ENCODE data around the gene TELO2. TPM values are rescaled to one million over a fixed set of nuclear protein-coding genes. Genes with fewer than 3 reads are reported as not detected.

TELO2 gene
- total and polyA plus RNA-seq, 2 donors (not counting 3 experiments of a cell fraction or from before 2014, with no cell fraction given), result 30.7 to 61.6 TPM

DNA sequence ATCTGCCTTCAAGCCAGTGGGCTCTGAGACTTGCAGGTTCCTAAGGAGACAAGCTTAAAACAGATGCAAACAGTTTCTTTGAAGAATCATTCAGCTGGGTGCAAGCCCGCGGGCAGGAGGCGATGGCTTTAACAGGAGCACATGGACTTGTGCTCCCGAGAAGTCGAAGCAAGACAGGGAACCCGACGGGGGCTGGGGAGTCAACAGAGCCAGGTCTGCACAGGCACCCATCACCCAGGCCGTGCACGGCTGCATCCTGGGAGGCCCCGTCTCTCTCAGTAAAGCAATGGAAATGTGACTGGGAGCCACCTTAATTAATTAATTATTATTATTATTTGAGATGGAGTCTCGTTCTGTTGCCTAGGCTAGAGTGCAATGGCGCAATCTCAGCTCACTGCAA is 4.1 kb upstream of the TELO2 start:
- no peak overlapping the region for H3K27ac ChIP-seq (ENCODE audit: insufficient read depth, low read depth, low read length)
- CTCF ChIA-PET, result no interaction called here
- dilution Hi-C loops (cut with MboI; ENCODE audit: extremely low pct_ligation_motif_present, low sequenced_read_pairs) (no loop called here), intact Hi-C loops (cut with micrococcal nuclease) (no loop called here)
- H4K20me1 ChIP-seq (replicated peaks; ENCODE audit: control insufficient read depth, extremely low read depth, insufficient read depth, low read length), result no peaks in the 10 kb centered on the region
- H2AFZ ChIP-seq (ENCODE audit: low read depth, low read length), result no peak overlapping the region
- POLR2A ChIA-PET, result no interaction called here
- BruUV-seq (replicated peaks), result no TSS peak
- FAIRE-seq (no peak), DNase-seq (ENCODE audit: low read depth, low spot score) (no peak)
- no peaks in the 10 kb centered on the region for H3K9me3 ChIP-seq (replicated peaks; ENCODE audit: control insufficient read depth, insufficient read depth, low read length)
- no peaks in the 10 kb centered on the region for H3K27me3 ChIP-seq (ENCODE audit: control insufficient read depth in 2 of 2, insufficient read depth in 2 of 2, low read length in 2 of 2)
- no peaks in the 10 kb centered on the region for H3K9me1 ChIP-seq (replicated peaks; ENCODE audit: control insufficient read depth, extremely low read depth, insufficient read depth, low read length)
- TF ChIP-seq, protein P1, sequence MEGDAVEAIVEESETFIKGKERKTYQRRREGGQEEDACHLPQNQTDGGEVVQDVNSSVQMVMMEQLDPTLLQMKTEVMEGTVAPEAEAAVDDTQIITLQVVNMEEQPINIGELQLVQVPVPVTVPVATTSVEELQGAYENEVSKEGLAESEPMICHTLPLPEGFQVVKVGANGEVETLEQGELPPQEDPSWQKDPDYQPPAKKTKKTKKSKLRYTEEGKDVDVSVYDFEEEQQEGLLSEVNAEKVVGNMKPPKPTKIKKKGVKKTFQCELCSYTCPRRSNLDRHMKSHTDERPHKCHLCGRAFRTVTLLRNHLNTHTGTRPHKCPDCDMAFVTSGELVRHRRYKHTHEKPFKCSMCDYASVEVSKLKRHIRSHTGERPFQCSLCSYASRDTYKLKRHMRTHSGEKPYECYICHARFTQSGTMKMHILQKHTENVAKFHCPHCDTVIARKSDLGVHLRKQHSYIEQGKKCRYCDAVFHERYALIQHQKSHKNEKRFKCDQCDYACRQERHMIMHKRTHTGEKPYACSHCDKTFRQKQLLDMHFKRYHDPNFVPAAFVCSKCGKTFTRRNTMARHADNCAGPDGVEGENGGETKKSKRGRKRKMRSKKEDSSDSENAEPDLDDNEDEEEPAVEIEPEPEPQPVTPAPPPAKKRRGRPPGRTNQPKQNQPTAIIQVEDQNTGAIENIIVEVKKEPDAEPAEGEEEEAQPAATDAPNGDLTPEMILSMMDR (IDR thresholded peaks at IDR 0.05; ENCODE audit: extremely low read depth in 1 of 2, insufficient read depth in 1 of 2, low read depth in 1 of 2, low read length in 2 of 2), result no peak
- no peak for TF ChIP-seq EZH2 (IDR thresholded peaks at IDR 0.05; ENCODE audit: borderline replicate concordance, low read depth, low read length, severe bottlenecking)
- no peak for TF ChIP-seq JUN (IDR thresholded peaks at IDR 0.05; ENCODE audit: borderline replicate concordance, insufficient read depth, insufficient read length, low read depth)
- TF ChIP-seq MYC (IDR thresholded peaks at IDR 0.05; ENCODE audit: low read depth, low read length), result no peak
- TF ChIP-seq POLR2AphosphoS5 (IDR thresholded peaks at IDR 0.05; ENCODE audit: insufficient read depth, low read depth, low read length), result no peak
- no peaks in the 10 kb centered on the region for H3K36me3 ChIP-seq (ENCODE audit: control insufficient read depth in 2 of 2, extremely low read depth in 1 of 2, insufficient read depth in 2 of 2, low read length in 2 of 2)
- no peak overlapping the region for H3K4me3 ChIP-seq (replicated peaks in 1 of 3; ENCODE audit: insufficient read depth in 1 of 3, low read depth in 1 of 3, low read length in 3 of 3)
- no peak overlapping the region for H3K4me2 ChIP-seq (ENCODE audit: insufficient read depth, low read length)
- peaks cover 6% of the 10 kb centered on the region for H3K79me2 ChIP-seq (ENCODE audit: control insufficient read depth, insufficient read depth, low read length)
- H3K9ac ChIP-seq (replicated peaks; ENCODE audit: extremely low read depth, insufficient read depth, low read length), result no peak overlapping the region
- H3K4me1 ChIP-seq (ENCODE audit: control insufficient read depth, extremely low read depth, insufficient read depth, low read length), result peaks cover 9% of the 10 kb centered on the region

DNA sequence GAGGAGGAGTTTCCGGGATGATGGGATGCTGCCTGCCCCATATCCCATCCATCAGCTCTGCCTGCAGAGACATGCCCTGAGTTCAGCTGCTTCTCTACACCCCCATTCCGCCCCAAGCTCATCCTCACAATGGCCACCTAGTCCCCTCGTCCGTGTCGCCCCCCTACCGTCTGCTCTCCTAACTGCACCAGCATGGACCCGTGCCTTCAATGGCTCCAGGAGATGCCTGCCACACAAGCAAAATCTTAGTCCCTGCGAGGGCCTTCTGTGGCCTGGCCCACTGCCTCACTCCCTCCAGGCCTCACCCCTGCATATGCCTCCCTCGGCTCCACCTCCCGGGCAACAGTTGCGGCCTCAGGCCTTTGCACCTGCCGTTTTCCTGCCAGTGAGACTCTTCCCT is 1.8 kb upstream of the TELO2 start:
- Histone ChIP-seq H3K9me3 (replicated peaks; ENCODE audit: control insufficient read depth, insufficient read depth, low read length) (no peaks in the 10 kb centered on the region), H3K4me3 (replicated peaks in 1 of 3; ENCODE audit: insufficient read depth in 1 of 3, low read depth in 1 of 3, low read length in 3 of 3) (no peak overlapping the region), H2AFZ (ENCODE audit: low read depth, low read length) (no peak overlapping the region), H3K27me3 (ENCODE audit: control insufficient read depth in 2 of 2, insufficient read depth in 2 of 2, low read length in 2 of 2) (no peaks in the 10 kb centered on the region), H3K9me1 (replicated peaks; ENCODE audit: control insufficient read depth, extremely low read depth, insufficient read depth, low read length) (no peaks in the 10 kb centered on the region), H3K27ac (ENCODE audit: insufficient read depth, low read depth, low read length) (no peak overlapping the region), H3K4me2 (ENCODE audit: insufficient read depth, low read length) (no peak overlapping the region), H3K4me1 (ENCODE audit: control insufficient read depth, extremely low read depth, insufficient read depth, low read length) (peaks cover 15% of the 10 kb centered on the region), H4K20me1 (replicated peaks; ENCODE audit: control insufficient read depth, extremely low read depth, insufficient read depth, low read length) (no peaks in the 10 kb centered on the region), H3K9ac (replicated peaks; ENCODE audit: extremely low read depth, insufficient read depth, low read length) (no peak overlapping the region), H3K79me2 (ENCODE audit: control insufficient read depth, insufficient read depth, low read length) (peaks cover 19% of the 10 kb centered on the region), H3K36me3 (ENCODE audit: control insufficient read depth in 2 of 2, extremely low read depth in 1 of 2, insufficient read depth in 2 of 2, low read length in 2 of 2) (peaks cover 3 to 8% of the 10 kb centered on the region in 2 experiments)
- ChIA-PET POLR2A (no interaction called here), CTCF (no interaction called here)
- no peak for DNase-seq (ENCODE audit: low read depth, low spot score)
- TF ChIP-seq, protein P2, sequence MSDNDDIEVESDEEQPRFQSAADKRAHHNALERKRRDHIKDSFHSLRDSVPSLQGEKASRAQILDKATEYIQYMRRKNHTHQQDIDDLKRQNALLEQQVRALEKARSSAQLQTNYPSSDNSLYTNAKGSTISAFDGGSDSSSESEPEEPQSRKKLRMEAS (IDR thresholded peaks at IDR 0.05; ENCODE audit: insufficient read depth, insufficient read length), result no peak
- dilution Hi-C loops (cut with MboI; ENCODE audit: extremely low pct_ligation_motif_present, low sequenced_read_pairs) (no loop called here), intact Hi-C loops (cut with micrococcal nuclease) (loop anchor here (5.0 kb wide), 1 partner anchor 216 kb away; the partner anchor contains the start of gene MAPK8IP3)
- no TSS peak for BruUV-seq (replicated peaks)
- FAIRE-seq, result no peak

Measured in endothelial cell of umbilical vein (primary cell).